ENCODE measurements around the gene FOXN4.

DNA sequence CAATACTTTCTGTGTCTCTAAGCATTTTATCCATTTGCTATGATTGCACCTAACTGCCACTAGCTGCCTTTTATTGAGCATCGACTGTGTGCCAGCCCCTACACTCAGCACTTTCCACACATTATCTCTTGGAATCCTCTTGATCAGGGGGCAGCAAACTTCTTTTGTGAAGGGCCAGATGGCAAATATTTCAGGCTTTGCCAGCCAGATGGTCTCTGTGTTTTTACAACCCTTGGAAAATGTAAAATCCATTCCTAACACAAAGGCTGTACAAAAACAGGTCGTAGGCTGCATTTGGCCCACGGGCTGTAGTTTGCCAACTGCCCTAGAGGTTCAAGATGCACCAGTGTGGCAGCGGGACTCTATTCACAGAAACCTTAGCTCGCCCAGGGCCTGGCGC is 19.5 kb downstream of the FOXN4 start:
- TF ChIP-seq CTCF (optimal IDR thresholded peaks at IDR 0.05 in 1 of 3, IDR thresholded peaks at IDR 0.05 in 1 of 3, conservative IDR thresholded peaks at IDR 0.05 in 1 of 3; ENCODE audit: extremely low read depth in 1 of 3, insufficient read depth in 2 of 3, low read length in 3 of 3) (no peak), EZH2 (IDR thresholded peaks at IDR 0.05; ENCODE audit: low read length) (no peak)

Measured in keratinocyte (primary cell).